ENCODE results near the gene ORAI3. TPM values are rescaled to one million over a fixed set of nuclear protein-coding genes. Genes with fewer than 3 reads are reported as not detected.

Gene ORAI3
- total RNA-seq, 1 donor = 63.3 TPM

GRCh38 chr16:30996324-30996984 lies 47.6 kb downstream of the ORAI3 start:
- Histone ChIP-seq H3K27me3 (ENCODE audit: insufficient read depth, low read length) (no peaks in the 10 kb centered on the region), H3K4me3 (ENCODE audit: insufficient read depth, low read length) (peak overlapping the region; percentile 78), H4K20me1 (ENCODE audit: insufficient read depth, low read length) (no peaks in the 10 kb centered on the region), H3K4me2 (ENCODE audit: insufficient read depth, low read length) (peak overlapping the region; percentile 97), H2AFZ (ENCODE audit: low read length) (peak overlapping the region; percentile 92), H3K9me3 (ENCODE audit: low read depth, low read length) (no peaks in the 10 kb centered on the region), H3K79me2 (ENCODE audit: insufficient read depth, low read length) (no peaks in the 10 kb centered on the region), H3K27ac (ENCODE audit: low read depth, low read length) (peak overlapping the region; percentile 63), H3K36me3 (ENCODE audit: insufficient read depth, low read length) (no peaks in the 10 kb centered on the region), H3K4me1 (ENCODE audit: insufficient read depth, low read length) (peaks cover 26% of the 10 kb centered on the region)
- DNase-seq (ENCODE audit: insufficient read length, low spot score, missing footprints) = peak; percentile 79
- no peak for TF ChIP-seq CTCF (IDR thresholded peaks at IDR 0.05; ENCODE audit: extremely low read depth, low read depth, low read length)

- H2AFZ ChIP-seq (ENCODE audit: low read length) = peak overlapping the region; percentile 92
- no peak for TF ChIP-seq CTCF (IDR thresholded peaks at IDR 0.05; ENCODE audit: extremely low read depth, low read depth, low read length)
- H3K27me3 ChIP-seq (ENCODE audit: insufficient read depth, low read length) = no peaks in the 10 kb centered on the region
- H3K4me2 ChIP-seq (ENCODE audit: insufficient read depth, low read length) = peak overlapping the region; percentile 97
- H3K4me3 ChIP-seq (ENCODE audit: insufficient read depth, low read length) = peak overlapping the region; percentile 78
- peak overlapping the region; percentile 89 for H3K27ac ChIP-seq (ENCODE audit: low read depth, low read length)
- H3K9me3 ChIP-seq (ENCODE audit: low read depth, low read length) = no peaks in the 10 kb centered on the region
- no peaks in the 10 kb centered on the region for H4K20me1 ChIP-seq (ENCODE audit: insufficient read depth, low read length)
- no peaks in the 10 kb centered on the region for H3K79me2 ChIP-seq (ENCODE audit: insufficient read depth, low read length)
- peaks cover 26% of the 10 kb centered on the region for H3K4me1 ChIP-seq (ENCODE audit: insufficient read depth, low read length)
- peak; percentile 98 for DNase-seq (ENCODE audit: insufficient read length, low spot score, missing footprints)
- no peaks in the 10 kb centered on the region for H3K36me3 ChIP-seq (ENCODE audit: insufficient read depth, low read length)
Observed at GRCh38 chr16:30996985-30997724, 48.3 kb downstream of the ORAI3 start.

- no peaks in the 10 kb centered on the region for H3K9me3 ChIP-seq (ENCODE audit: low read depth, low read length)
- peak overlapping the region; percentile 80 for H2AFZ ChIP-seq (ENCODE audit: low read length)
- H3K4me2 ChIP-seq (ENCODE audit: insufficient read depth, low read length) = peak overlapping the region; percentile 97
- no peaks in the 10 kb centered on the region for H4K20me1 ChIP-seq (ENCODE audit: insufficient read depth, low read length)
- no peak for TF ChIP-seq CTCF (IDR thresholded peaks at IDR 0.05; ENCODE audit: extremely low read depth, low read depth, low read length)
- peak; percentile 99 for DNase-seq (ENCODE audit: insufficient read length, low spot score, missing footprints)
- no peaks in the 10 kb centered on the region for H3K79me2 ChIP-seq (ENCODE audit: insufficient read depth, low read length)
- peak overlapping the region; percentile 78 for H3K4me3 ChIP-seq (ENCODE audit: insufficient read depth, low read length)
- no peaks in the 10 kb centered on the region for H3K27me3 ChIP-seq (ENCODE audit: insufficient read depth, low read length)
- peaks cover 26% of the 10 kb centered on the region for H3K4me1 ChIP-seq (ENCODE audit: insufficient read depth, low read length)
- H3K36me3 ChIP-seq (ENCODE audit: insufficient read depth, low read length) = no peaks in the 10 kb centered on the region
- H3K27ac ChIP-seq (ENCODE audit: low read depth, low read length) = peak overlapping the region; percentile 89
Observed at GRCh38 chr16:30997725-30998711, 49.1 kb downstream of the ORAI3 start.

Data from osteoblast (primary cell).